ENCODE results near the gene SVOP. TPM values are rescaled to one million over a fixed set of nuclear protein-coding genes. Genes with fewer than 3 reads are reported as not detected.
"Not testable (repeated sequence)": the region's sequence is repeated elsewhere in the genome, so short reads cannot be mapped to it uniquely, and the experiment has no call there.

The SVOP gene
- total and polyA plus RNA-seq, 2 donors (not counting 1 experiment from before 2014, with no cell fraction given), result not detected

DNA sequence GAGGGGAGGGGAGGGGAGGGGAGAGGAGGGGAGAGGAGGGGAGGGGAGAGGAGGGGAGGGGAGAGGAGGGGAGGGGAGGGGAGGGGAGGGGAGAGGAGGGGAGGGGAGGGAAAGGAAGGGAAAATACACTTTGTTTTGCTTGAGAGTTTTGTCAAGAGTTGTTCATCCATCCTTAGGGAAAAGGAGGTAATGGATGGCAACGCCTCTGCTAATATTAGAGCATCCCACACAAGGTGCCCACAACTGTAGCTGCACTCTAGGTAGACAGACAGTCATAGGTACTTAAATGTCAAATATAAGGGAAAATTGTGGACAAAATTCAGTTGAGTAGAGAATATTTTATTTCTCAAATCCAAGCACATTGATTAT is 161.0 kb downstream of the SVOP start:
- Histone ChIP-seq H3K4me3 (ENCODE audit: control extremely low read depth in 1 of 5, extremely low read depth in 1 of 5, insufficient read depth in 1 of 5, low read depth in 2 of 5, low read length in 4 of 5) (no peak overlapping the region), H3K36me3 (replicated peaks in 1 of 2; ENCODE audit: control extremely low read depth in 1 of 2, control insufficient read depth in 1 of 2, extremely low read depth in 1 of 2, insufficient read depth in 2 of 2, low read length in 1 of 2) (no peaks in the 10 kb centered on the region), H3K79me2 (ENCODE audit: control insufficient read depth, insufficient read depth, low read length) (peaks cover 5% of the 10 kb centered on the region), H3K27me3 (replicated peaks in 1 of 4; ENCODE audit: control extremely low read depth in 1 of 4, control insufficient read depth in 3 of 4, insufficient read depth in 4 of 4, low read length in 3 of 4) (peaks cover 0 to 4% (median 0%) of the 10 kb centered on the region in 4 experiments), H3K27ac (ENCODE audit: low read length in 2 of 2) (no peak overlapping the region), H3K4me1 (ENCODE audit: control insufficient read depth in 2 of 2, insufficient read depth in 2 of 2, low read length in 2 of 2) (peaks cover 34 to 52% of the 10 kb centered on the region in 2 donors), H3K9me3 (ENCODE audit: control extremely low read depth in 1 of 3, control insufficient read depth in 2 of 3, insufficient read depth in 1 of 3, low read length in 2 of 3) (no peaks in the 10 kb centered on the region), H2AFZ (ENCODE audit: insufficient read depth, low read depth, low read length, poor library complexity, severe bottlenecking) (no peak overlapping the region), H3K9ac (ENCODE audit: low read length) (no peak overlapping the region), H4K20me1 (ENCODE audit: control insufficient read depth, insufficient read depth, low read length, poor library complexity, severe bottlenecking) (no peaks in the 10 kb centered on the region), H3K4me2 (replicated peaks; ENCODE audit: low read depth, low read length, poor library complexity, severe bottlenecking) (no peak overlapping the region)
- CTCF ChIA-PET, result interaction anchor here (5.7 kb wide), 1 partner anchor 24 kb away, joined by 27 read pairs; no protein-coding TSS in a partner anchor
- WGBS (ENCODE audit: insufficient coverage), result no CpG with 5 or more reads among the region's 1 CpG
- Mint-ChIP-seq H3K27me3 (no peaks in the 10 kb centered on the region), H3K4me1 (peaks cover 58% of the 10 kb centered on the region), H3K27ac (no peak overlapping the region), H3K9me3 (ENCODE audit: insufficient read depth) (no peaks in the 10 kb centered on the region), H3K4me3 (peak overlapping the region; percentile 40)
- DNase-seq, result no peak
- POLR2A ChIA-PET, result interaction anchor here (0.6 to 0.9 kb wide), 2 partner anchors 21 kb away, joined by 3 read pairs; no protein-coding TSS in a partner anchor
- intact Hi-C loops (cut with micrococcal nuclease), result loop anchor here (5.0 kb wide), 1 partner anchor 223 kb away; no protein-coding TSS in a partner anchor
- ATAC-seq (ENCODE audit: low read depth), result no peak
- TF ChIP-seq, protein P1, sequence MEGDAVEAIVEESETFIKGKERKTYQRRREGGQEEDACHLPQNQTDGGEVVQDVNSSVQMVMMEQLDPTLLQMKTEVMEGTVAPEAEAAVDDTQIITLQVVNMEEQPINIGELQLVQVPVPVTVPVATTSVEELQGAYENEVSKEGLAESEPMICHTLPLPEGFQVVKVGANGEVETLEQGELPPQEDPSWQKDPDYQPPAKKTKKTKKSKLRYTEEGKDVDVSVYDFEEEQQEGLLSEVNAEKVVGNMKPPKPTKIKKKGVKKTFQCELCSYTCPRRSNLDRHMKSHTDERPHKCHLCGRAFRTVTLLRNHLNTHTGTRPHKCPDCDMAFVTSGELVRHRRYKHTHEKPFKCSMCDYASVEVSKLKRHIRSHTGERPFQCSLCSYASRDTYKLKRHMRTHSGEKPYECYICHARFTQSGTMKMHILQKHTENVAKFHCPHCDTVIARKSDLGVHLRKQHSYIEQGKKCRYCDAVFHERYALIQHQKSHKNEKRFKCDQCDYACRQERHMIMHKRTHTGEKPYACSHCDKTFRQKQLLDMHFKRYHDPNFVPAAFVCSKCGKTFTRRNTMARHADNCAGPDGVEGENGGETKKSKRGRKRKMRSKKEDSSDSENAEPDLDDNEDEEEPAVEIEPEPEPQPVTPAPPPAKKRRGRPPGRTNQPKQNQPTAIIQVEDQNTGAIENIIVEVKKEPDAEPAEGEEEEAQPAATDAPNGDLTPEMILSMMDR (IDR thresholded peaks at IDR 0.05), result no peak
- TF ChIP-seq EZH2 (IDR thresholded peaks at IDR 0.05; ENCODE audit: borderline replicate concordance, insufficient read depth, low read depth, low read length, poor library complexity, severe bottlenecking), result no peak

- not testable (repeated sequence) for DNase-seq; H3K27me3 Mint-ChIP-seq; H3K9me3 Mint-ChIP-seq (ENCODE audit: insufficient read depth); H3K36me3 ChIP-seq (replicated peaks in 1 of 2; ENCODE audit: control extremely low read depth in 1 of 2, control insufficient read depth in 1 of 2, extremely low read depth in 1 of 2, insufficient read depth in 2 of 2, low read length in 1 of 2); H3K9me3 ChIP-seq (ENCODE audit: control extremely low read depth in 1 of 3, control insufficient read depth in 2 of 3, insufficient read depth in 1 of 3, low read length in 2 of 3); H3K27me3 ChIP-seq (replicated peaks in 1 of 4; ENCODE audit: control extremely low read depth in 1 of 4, control insufficient read depth in 3 of 4, insufficient read depth in 4 of 4, low read length in 3 of 4); H3K27ac ChIP-seq (ENCODE audit: low read length in 2 of 2); H3K79me2 ChIP-seq (ENCODE audit: control insufficient read depth, insufficient read depth, low read length); H3K4me3 ChIP-seq (ENCODE audit: control extremely low read depth in 1 of 5, extremely low read depth in 1 of 5, insufficient read depth in 1 of 5, low read depth in 2 of 5, low read length in 4 of 5); H3K9ac ChIP-seq (ENCODE audit: low read length); ATAC-seq (ENCODE audit: low read depth); H4K20me1 ChIP-seq (ENCODE audit: control insufficient read depth, insufficient read depth, low read length, poor library complexity, severe bottlenecking)
- CTCF ChIA-PET, result interaction anchor here (1.0 to 5.7 kb wide), 2 partner anchors 25 to 92 kb away, joined by 3 to 27 read pairs; no protein-coding TSS in a partner anchor
- intact Hi-C loops (cut with micrococcal nuclease), result loop anchor here (5.0 kb wide), 1 partner anchor 222 kb away; no protein-coding TSS in a partner anchor
- H3K4me1 Mint-ChIP-seq, result peaks cover 58% of the 10 kb centered on the region
- Histone ChIP-seq H3K4me1 (ENCODE audit: control insufficient read depth in 2 of 2, insufficient read depth in 2 of 2, low read length in 2 of 2) (peaks cover 34 to 52% of the 10 kb centered on the region in 2 donors), H3K4me2 (replicated peaks; ENCODE audit: low read depth, low read length, poor library complexity, severe bottlenecking) (peak overlapping the region; percentile 80), H2AFZ (ENCODE audit: insufficient read depth, low read depth, low read length, poor library complexity, severe bottlenecking) (peak overlapping the region; percentile 84)
- POLR2A ChIA-PET, result interaction anchor here (0.7 to 0.9 kb wide), 2 partner anchors 21 to 42 kb away, joined by 3 read pairs; no protein-coding TSS in a partner anchor
- peak overlapping the region; percentile 70 for H3K27ac Mint-ChIP-seq
- 56% methylated on average over 4 of the region's 6 CpGs for WGBS (ENCODE audit: insufficient coverage)
- H3K4me3 Mint-ChIP-seq, result peak overlapping the region; percentile 85
Measured at GRCh38 chr12:108859141-108859922, 161.5 kb downstream of the SVOP start.

Measured in B cell (primary cell).